ENCODE results near the gene STX16. TPM values are rescaled to one million over a fixed set of nuclear protein-coding genes. Genes with fewer than 3 reads are reported as not detected.

Gene STX16
- total and polyA plus RNA-seq, 2 donors (not counting 1 experiment from before 2014, with no cell fraction given), result 110 to 117 TPM

GRCh38 chr20:58635279-58635665 is 15.8 kb upstream of the STX16 start:
- Histone ChIP-seq H3K4me1 (ENCODE audit: control insufficient read depth in 2 of 2, insufficient read depth in 2 of 2, low read length in 2 of 2) (peaks cover 13 to 15% of the 10 kb centered on the region in 2 donors), H3K4me3 (ENCODE audit: control extremely low read depth in 1 of 5, extremely low read depth in 1 of 5, insufficient read depth in 1 of 5, low read depth in 2 of 5, low read length in 4 of 5) (no peak overlapping the region), H3K9me3 (ENCODE audit: control extremely low read depth in 1 of 3, control insufficient read depth in 2 of 3, insufficient read depth in 1 of 3, low read length in 2 of 3) (peaks cover 0 to 3% (median 0%) of the 10 kb centered on the region in 3 donors), H3K79me2 (ENCODE audit: control insufficient read depth, insufficient read depth, low read length) (no peaks in the 10 kb centered on the region), H3K9ac (ENCODE audit: low read length) (no peak overlapping the region), H4K20me1 (ENCODE audit: control insufficient read depth, insufficient read depth, low read length, poor library complexity, severe bottlenecking) (no peaks in the 10 kb centered on the region), H3K4me2 (replicated peaks; ENCODE audit: low read depth, low read length, poor library complexity, severe bottlenecking) (peak overlapping the region; percentile 79), H2AFZ (ENCODE audit: insufficient read depth, low read depth, low read length, poor library complexity, severe bottlenecking) (no peak overlapping the region), H3K27me3 (replicated peaks in 1 of 4; ENCODE audit: control extremely low read depth in 1 of 4, control insufficient read depth in 3 of 4, insufficient read depth in 4 of 4, low read length in 3 of 4) (peaks cover 0 to 35% (median 12%) of the 10 kb centered on the region in 4 experiments), H3K36me3 (replicated peaks in 1 of 2; ENCODE audit: control extremely low read depth in 1 of 2, control insufficient read depth in 1 of 2, extremely low read depth in 1 of 2, insufficient read depth in 2 of 2, low read length in 1 of 2) (no peaks in the 10 kb centered on the region), H3K27ac (ENCODE audit: low read length in 2 of 2) (no peak overlapping the region)
- ATAC-seq (ENCODE audit: low read depth) (no peak), DNase-seq (no peak)
- H3K9me3 Mint-ChIP-seq (ENCODE audit: insufficient read depth), result no peaks in the 10 kb centered on the region
- peak overlapping the region; percentile 90 for H3K4me3 Mint-ChIP-seq
- TF ChIP-seq CTCF (IDR thresholded peaks at IDR 0.05) (no peak), EZH2 (IDR thresholded peaks at IDR 0.05; ENCODE audit: borderline replicate concordance, insufficient read depth, low read depth, low read length, poor library complexity, severe bottlenecking) (no peak)
- intact Hi-C loops (cut with micrococcal nuclease), result loop anchor here (2.0 kb wide), 1 partner anchor 16 kb away; the partner anchor contains the start of gene STX16
- 97% methylated on average over 5 of the region's 11 CpGs for WGBS (ENCODE audit: insufficient coverage)
- ChIA-PET CTCF (no interaction called here), POLR2A (no interaction called here)
- peaks cover 40% of the 10 kb centered on the region for H3K27me3 Mint-ChIP-seq
- H3K27ac Mint-ChIP-seq, result peak overlapping the region; percentile 32
- H3K4me1 Mint-ChIP-seq, result peaks cover 14% of the 10 kb centered on the region

- 86% methylated on average over 9 of the region's 10 CpGs for WGBS (ENCODE audit: insufficient coverage)
Measured at GRCh38 chr20:58636396-58636982, 14.6 kb upstream of the STX16 start.

More at GRCh38 chr20:58636396-58636982, 14.6 kb upstream of the STX16 start:
- Mint-ChIP-seq H3K9me3 (ENCODE audit: insufficient read depth) (no peaks in the 10 kb centered on the region), H3K4me1 (peaks cover 14% of the 10 kb centered on the region), H3K27me3 (peaks cover 45% of the 10 kb centered on the region), H3K27ac (no peak overlapping the region), H3K4me3 (peak overlapping the region; percentile 5)
- Histone ChIP-seq H3K4me2 (replicated peaks; ENCODE audit: low read depth, low read length, poor library complexity, severe bottlenecking) (no peak overlapping the region), H3K79me2 (ENCODE audit: control insufficient read depth, insufficient read depth, low read length) (no peaks in the 10 kb centered on the region), H3K4me1 (ENCODE audit: control insufficient read depth in 2 of 2, insufficient read depth in 2 of 2, low read length in 2 of 2) (peaks cover 13 to 15% of the 10 kb centered on the region in 2 donors), H3K27me3 (replicated peaks in 1 of 4; ENCODE audit: control extremely low read depth in 1 of 4, control insufficient read depth in 3 of 4, insufficient read depth in 4 of 4, low read length in 3 of 4) (peaks cover 0 to 30% (median 8%) of the 10 kb centered on the region in 4 experiments), H2AFZ (ENCODE audit: insufficient read depth, low read depth, low read length, poor library complexity, severe bottlenecking) (no peak overlapping the region), H3K4me3 (ENCODE audit: control extremely low read depth in 1 of 5, extremely low read depth in 1 of 5, insufficient read depth in 1 of 5, low read depth in 2 of 5, low read length in 4 of 5) (no peak overlapping the region), H3K27ac (ENCODE audit: low read length in 2 of 2) (no peak overlapping the region), H3K9ac (ENCODE audit: low read length) (no peak overlapping the region), H4K20me1 (ENCODE audit: control insufficient read depth, insufficient read depth, low read length, poor library complexity, severe bottlenecking) (no peaks in the 10 kb centered on the region), H3K36me3 (replicated peaks in 1 of 2; ENCODE audit: control extremely low read depth in 1 of 2, control insufficient read depth in 1 of 2, extremely low read depth in 1 of 2, insufficient read depth in 2 of 2, low read length in 1 of 2) (no peaks in the 10 kb centered on the region), H3K9me3 (ENCODE audit: control extremely low read depth in 1 of 3, control insufficient read depth in 2 of 3, insufficient read depth in 1 of 3, low read length in 2 of 3) (peaks cover 0 to 3% (median 0%) of the 10 kb centered on the region in 3 donors)
- DNase-seq (no peak), ATAC-seq (ENCODE audit: low read depth) (no peak)
- intact Hi-C loops (cut with micrococcal nuclease), result no loop called here
- ChIA-PET CTCF (interaction anchor here (0.6 kb wide), 1 partner anchor 1269 kb away, joined by 3 read pairs; no protein-coding TSS in a partner anchor), POLR2A (interaction anchor here (0.5 kb wide), 1 partner anchor 17 kb away, joined by 4 read pairs; no protein-coding TSS in a partner anchor)
- TF ChIP-seq EZH2 (IDR thresholded peaks at IDR 0.05; ENCODE audit: borderline replicate concordance, insufficient read depth, low read depth, low read length, poor library complexity, severe bottlenecking) (no peak), CTCF (IDR thresholded peaks at IDR 0.05) (no peak)

All from B cell (primary cell).